LoVo (cell line): Measurements from ENCODE around the gene A4GALT.
"Not testable (repeated sequence)": the region's sequence is repeated elsewhere in the genome, so short reads cannot be mapped to it uniquely, and the experiment has no call there.

Source experiments
- DNase-seq: peaks from one replicate; pipeline ENCODE4 v3.0.0-alpha.2; 2016; ENCODE audit warnings: low spot score

A4GALT gene

DNA sequence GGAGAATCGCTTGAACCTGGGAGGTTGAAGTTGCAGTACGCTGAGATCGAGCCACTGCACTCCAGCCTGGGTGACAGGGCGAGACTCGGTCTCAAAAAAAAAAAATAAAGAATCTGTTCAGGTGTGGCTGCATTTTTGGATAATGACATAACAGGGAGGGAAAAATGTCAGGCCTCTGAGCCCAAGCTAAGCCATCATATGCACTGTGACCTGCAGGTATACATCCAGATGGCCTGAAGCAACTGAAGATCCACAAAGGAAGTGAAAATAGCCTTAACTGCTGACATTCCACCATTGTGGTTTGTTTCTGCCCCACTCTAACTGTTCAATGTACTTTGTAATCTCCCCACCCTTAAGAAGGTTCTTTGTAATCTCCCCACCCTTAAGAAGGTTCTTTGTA lies 19.6 kb upstream of the A4GALT start:
- peak; percentile 58 for DNase-seq

DNA sequence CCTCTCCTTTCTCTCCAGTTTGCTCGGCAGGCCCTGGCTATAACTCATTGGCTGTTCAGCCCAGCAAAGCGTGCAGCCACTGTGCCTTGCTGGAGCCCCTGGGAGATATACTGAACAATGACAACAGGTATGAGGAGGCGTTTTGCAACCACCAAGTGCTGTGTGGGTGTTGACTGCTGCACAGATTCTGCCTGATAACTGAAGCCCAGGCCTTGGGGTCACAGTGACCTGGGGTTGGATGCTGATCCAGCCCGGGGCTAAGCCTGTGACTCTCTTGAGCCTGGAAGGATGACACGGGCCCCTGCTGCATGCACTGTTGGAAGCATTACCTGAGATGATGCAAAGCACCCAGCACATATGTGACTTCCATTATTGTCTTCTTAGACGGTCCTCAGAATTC lies 13.7 kb upstream of the A4GALT start:
- no peak for DNase-seq

DNA sequence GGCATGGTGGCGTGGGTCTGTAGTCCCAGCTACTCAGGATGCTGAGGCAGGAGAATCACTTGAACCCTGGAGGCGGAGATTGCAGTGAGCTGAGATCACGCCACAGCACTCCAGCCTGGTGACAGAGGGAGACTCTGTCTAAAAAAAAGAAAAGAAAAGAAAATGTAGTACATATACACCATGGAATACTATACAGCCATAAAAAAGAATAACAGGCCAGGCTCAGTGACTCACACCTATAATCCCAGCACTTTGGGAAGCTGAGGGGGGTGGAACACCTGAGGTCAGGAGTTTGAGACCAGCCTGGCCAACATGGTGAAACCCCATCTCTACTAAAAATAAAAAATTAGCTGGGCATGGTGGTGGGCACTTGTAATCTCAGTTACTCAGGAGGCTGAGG lies 12.7 kb upstream of the A4GALT start:
- DNase-seq = not testable (repeated sequence)

GRCh38 chr22:42732081-42732480 lies 11.4 kb upstream of the A4GALT start:
- no peak for DNase-seq

DNA sequence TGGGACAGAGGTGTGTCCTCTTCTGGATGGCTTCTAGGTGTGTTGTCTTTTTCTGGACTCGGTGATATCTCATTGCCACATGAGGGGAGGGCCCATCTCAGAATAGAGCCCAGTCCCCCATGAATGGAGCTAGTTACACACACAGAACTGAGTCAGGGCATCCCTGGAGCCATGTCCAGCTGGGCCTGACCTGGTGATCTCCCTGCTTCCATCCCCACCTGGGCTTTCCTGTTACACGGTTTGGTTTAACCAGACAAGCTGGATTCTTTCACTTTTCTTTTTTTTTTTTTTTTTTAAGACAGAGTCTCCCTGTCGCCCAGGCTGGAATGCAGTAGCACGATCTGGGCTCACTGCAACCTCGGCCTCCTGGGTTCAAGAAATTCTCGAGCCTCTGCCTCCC lies 6.1 kb upstream of the A4GALT start:
- no peak for DNase-seq

GRCh38 chr22:42725606-42726355 lies 5.1 kb upstream of the A4GALT start:
- DNase-seq = no peak

GRCh38 chr22:42724062-42724461 lies 3.4 kb upstream of the A4GALT start:
- no peak for DNase-seq

- DNase-seq = no peak
Measured at GRCh38 chr22:42721045-42721434, 370 bp upstream of the A4GALT start.

- DNase-seq = no peak
Measured at GRCh38 chr22:42719656-42720262, 911 bp downstream of the A4GALT start.

DNA sequence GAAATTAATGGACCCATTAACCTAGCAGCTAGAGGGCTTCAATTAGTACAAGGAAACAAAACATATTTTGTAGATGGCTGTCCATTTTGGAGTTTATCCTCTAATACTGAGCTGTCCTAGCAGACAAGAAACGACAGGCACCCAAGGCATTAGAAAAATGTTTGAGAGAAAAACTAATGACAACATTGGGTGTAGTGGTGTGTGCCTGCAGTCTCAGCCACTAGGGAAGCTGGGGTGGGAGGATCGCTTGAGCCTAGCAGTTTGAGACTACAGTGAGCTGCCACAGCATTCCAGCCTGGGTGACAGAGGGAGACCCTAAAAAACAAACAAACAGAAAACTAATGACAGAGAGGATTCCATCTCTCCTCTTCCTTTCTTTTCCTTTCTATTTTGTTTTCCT lies 1.5 kb downstream of the A4GALT start:
- DNase-seq = no peak

DNA sequence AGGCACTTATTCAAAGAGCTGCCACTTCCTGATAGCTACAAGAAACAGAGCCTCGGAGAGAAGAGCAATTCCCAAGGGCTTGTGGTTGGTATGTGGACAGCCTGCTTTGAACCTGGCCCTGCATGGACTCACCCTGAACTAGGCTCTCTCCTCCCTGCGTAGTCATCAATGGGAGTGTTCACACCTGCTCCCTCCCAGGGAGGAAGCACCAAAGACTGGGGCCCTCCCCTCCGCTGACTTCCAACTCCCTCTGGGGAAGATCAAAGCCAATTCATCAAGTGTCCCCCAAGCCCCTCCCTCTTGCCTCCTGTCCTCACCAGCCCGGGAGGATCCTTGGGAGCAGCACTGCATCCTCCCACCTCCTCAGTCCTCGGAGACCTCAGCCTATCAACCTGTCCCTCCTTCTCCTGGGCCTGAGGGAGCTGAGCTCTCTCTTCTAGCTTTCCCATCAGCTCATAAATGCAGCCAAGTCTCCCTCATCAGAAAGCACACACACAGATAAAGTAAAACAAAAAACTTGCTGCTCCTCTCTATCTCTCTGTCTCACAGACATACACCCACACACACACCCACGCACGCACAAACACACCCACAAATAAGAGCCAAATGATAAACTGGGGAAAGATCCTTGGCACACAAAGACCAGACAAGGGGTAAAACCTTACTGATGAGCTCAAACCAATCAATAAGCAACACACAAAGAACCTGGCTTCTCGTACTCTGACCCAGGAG lies 3.3 kb downstream of the A4GALT start:
- DNase-seq = peak; percentile 59

DNA sequence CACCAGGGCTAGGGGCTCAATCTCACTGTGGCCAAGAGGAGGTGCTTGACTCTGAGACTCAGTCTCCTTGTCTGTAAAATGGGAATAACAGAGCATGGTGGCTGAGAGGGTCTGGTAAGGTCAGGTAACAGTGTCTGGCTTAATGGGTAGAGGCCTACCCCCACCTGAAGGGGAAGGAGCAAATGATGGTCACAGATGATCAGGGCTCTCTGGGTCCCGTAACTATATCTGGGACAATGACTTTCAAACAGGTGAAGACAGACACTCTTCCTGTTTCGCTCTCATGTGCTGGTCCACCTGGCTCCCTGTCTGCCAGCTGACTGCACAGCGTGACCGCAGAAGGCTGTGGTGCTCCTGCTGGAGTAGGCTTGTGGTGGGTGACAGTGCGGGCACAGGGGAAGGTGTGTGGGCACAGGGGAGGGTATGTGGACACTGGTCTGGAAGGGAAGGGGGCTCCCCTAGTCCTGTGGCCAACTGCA lies 4.0 kb downstream of the A4GALT start:
- no peak for DNase-seq

GRCh38 chr22:42716221-42716620 lies 4.4 kb downstream of the A4GALT start:
- DNase-seq = no peak

- no peak for DNase-seq
Measured at GRCh38 chr22:42714768-42715390, 5.8 kb downstream of the A4GALT start.

GRCh38 chr22:42714308-42714707 lies 6.4 kb downstream of the A4GALT start:
- no peak for DNase-seq

DNA sequence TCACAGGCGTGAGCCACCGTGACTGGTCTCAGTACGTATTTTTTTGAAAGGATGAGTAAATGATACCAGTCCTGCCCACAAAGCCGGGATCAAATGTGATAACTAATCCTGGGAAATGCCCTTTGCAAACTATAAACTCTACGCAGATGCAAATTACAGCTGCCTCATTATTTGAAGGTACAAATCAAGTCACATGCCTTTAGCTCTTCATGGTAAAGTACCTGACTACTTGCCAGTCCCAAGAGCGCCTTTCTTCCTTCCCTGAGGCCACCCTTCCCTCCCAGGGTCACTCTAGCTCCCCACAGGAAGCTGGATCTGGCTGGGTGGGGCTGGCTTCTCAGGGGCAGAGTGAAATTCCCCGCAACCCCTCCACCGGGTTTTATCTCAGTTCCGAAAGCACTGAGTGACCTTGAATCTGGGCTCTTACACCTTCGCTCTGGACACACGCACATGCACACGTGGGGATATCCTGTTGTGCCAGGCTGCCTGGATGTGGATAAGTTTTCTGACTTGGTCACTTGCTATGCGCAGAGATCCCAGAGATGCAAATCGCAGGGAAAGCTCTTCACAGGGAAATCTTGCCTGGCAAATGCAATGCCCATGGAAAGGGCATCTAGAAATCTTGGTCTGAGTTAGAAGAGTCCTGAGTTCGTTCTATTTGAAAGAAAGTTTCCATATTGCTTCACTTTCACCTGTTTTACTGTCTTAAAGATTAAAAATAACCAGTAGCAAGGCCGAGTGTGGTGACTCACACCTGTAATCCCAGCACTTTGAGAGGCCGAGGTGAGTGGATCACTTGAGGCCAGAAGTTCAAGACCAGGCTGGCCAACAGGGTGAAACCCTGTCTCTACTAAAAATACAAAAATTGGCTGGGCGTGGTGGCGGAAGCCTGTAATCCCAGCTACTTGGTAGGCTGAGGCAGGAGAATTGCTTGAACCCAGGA lies 8.5 kb downstream of the A4GALT start:
- DNase-seq = no peak

DNA sequence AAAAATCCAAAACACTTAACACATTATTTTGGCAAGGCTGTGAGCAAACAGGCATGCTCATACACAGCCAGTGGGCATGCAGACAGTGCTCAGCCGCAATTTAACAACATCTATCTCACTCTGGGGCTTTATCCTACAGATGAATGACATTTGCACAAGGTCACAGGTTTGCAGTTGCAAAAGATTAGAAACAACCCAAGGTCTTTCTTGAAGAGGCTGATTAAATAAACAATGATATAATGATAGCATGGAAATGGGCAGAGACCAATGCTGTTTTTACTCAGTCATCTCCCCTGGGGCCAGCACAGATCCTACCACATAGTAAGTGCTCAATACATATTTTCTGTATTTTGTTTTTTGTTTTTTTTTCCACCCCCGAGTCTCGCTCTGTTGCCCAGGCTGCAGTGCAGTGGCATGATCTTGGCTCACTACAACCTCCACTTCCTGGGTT lies 9.4 kb downstream of the A4GALT start:
- DNase-seq = no peak

- DNase-seq = no peak
Measured at GRCh38 chr22:42708417-42708816, 12.3 kb downstream of the A4GALT start.

GRCh38 chr22:42707496-42707895 lies 13.2 kb downstream of the A4GALT start:
- no peak for DNase-seq

DNA sequence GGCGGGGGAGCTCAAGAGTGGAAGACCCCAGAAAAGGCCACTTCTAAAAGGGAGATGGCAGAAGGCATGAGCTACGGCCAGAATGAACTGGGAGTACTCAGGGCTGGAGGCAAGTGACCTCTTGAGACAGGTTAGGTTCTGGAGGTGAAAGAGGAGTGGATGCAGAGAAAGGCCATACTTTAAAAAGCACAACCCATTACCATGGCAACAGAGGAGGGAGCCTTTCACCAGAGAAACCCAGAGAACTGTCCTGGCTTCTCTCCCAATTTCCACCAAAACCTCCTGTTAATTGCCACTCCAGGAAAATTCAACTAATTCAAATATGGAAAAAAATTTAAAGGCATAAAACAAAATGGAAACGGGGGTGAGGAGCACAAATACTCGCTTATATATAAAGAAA lies 15.8 kb downstream of the A4GALT start:
- DNase-seq = no peak

DNA sequence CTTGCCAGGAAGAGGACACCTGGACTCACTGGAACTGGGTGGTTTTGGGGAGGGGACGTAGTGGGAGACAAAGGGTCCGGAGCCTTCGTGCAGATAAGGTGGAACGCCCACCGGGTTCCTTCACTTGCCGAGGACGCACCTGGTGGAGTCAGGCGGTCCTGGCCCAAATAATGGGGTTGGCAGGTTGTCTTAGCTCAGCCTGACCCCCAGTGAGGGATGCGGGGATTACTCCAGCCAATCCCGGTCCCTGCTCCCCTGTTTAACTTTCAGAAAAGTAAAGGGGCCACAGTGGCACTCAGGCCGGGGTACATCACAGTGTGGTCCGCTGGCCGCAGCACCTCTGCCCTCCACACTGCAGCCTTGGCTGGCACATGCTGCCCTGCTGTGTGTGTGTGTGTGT lies 18.0 kb downstream of the A4GALT start:
- DNase-seq = no peak
